Stimulated activated CD4-positive, alpha-beta T cell treated with anti-CD3 and anti-CD28 coated beads, Interleukin-1b, Interleukin-23, amount 100 ng/mL, for 4 hours (primary cell): ENCODE data around the gene PKN1.

ENCODE experiments used
- DNase-seq, 2 donors: peaks; one replicate each; pipeline ENCODE4 v3.0.0-alpha.2; 2020; ENCODE audit warnings: low read depth in 2 of 2

Gene PKN1

GRCh38 chr19:14514215-14514863, 81.2 kb downstream of the PKN1 start:
- DNase-seq, result no peak

- DNase-seq, result no peak
These were observed 82.5 kb downstream of the PKN1 start for GRCh38 chr19:14515501-14516047.

- no peak for DNase-seq
These were observed 83.0 kb downstream of the PKN1 start for GRCh38 chr19:14516048-14516534.

- DNase-seq, result no peak
These were observed 83.8 kb downstream of the PKN1 start for GRCh38 chr19:14516746-14517438.

GRCh38 chr19:14517446-14517839, 84.3 kb downstream of the PKN1 start:
- DNase-seq, result no peak

GRCh38 chr19:14517840-14518505, 84.9 kb downstream of the PKN1 start, which contains the start of gene DNAJB1:
DNAJB1 (minus strand) TSS chr19:14518397; CDS start chr19:14518349, 48 bp downstream.
- DNase-seq, result peak in 1 of 2 donors; percentile 64

GRCh38 chr19:14519245-14519859, 86.2 kb downstream of the PKN1 start:
- no peak for DNase-seq

- peak in 1 of 2 donors; percentile 30 for DNase-seq
These were observed 86.8 kb downstream of the PKN1 start for GRCh38 chr19:14519860-14520407.

- no peak for DNase-seq
These were observed 87.4 kb downstream of the PKN1 start for GRCh38 chr19:14520543-14520942.
